Measurements from ENCODE around the gene ZHX3. TPM values are rescaled to one million over a fixed set of nuclear protein-coding genes. Genes with fewer than 3 reads are reported as not detected.

ZHX3 gene
- total RNA-seq, 1 experiment from 2014 or later = 24.6 TPM

GRCh38 chr20:41137614-41138474 is 179.7 kb downstream of the ZHX3 start:
- Histone ChIP-seq H3K36me3 (ENCODE audit: control insufficient read depth, insufficient read depth, low read length) (0 out of 2 replicates have a peak, but pooled peaks cover 4% of the 10 kb centered on the region), H3K4me1 (peaks cover 17% of the 10 kb centered on the region), H3K27me3 (replicated peaks; ENCODE audit: control insufficient read depth, insufficient read depth, low read length) (no peaks in the 10 kb centered on the region), H3K9me3 (no peaks in the 10 kb centered on the region), H3K4me3 (ENCODE audit: low read depth, low read length) (peak overlapping the region; percentile 96)
- peak overlapping the region; percentile 83 for H3K4me3 Mint-ChIP-seq (ENCODE audit: unreplicated experiment)
- H3K9me3 Mint-ChIP-seq (ENCODE audit: unreplicated experiment) = no peaks in the 10 kb centered on the region
- no TSS peak for BruUV-seq (replicated peaks)
- intact Hi-C loops (cut with micrococcal nuclease; ENCODE audit: unreplicated experiment) = loop anchor here (2.0 to 10.0 kb wide), 5 partner anchors 27 to 179 kb away; partner anchors contain the start of genes TOP1 and ZHX3
- H3K4me1 Mint-ChIP-seq (ENCODE audit: low read depth, unreplicated experiment) = peaks cover 21% of the 10 kb centered on the region
- TF ChIP-seq, protein P1, sequence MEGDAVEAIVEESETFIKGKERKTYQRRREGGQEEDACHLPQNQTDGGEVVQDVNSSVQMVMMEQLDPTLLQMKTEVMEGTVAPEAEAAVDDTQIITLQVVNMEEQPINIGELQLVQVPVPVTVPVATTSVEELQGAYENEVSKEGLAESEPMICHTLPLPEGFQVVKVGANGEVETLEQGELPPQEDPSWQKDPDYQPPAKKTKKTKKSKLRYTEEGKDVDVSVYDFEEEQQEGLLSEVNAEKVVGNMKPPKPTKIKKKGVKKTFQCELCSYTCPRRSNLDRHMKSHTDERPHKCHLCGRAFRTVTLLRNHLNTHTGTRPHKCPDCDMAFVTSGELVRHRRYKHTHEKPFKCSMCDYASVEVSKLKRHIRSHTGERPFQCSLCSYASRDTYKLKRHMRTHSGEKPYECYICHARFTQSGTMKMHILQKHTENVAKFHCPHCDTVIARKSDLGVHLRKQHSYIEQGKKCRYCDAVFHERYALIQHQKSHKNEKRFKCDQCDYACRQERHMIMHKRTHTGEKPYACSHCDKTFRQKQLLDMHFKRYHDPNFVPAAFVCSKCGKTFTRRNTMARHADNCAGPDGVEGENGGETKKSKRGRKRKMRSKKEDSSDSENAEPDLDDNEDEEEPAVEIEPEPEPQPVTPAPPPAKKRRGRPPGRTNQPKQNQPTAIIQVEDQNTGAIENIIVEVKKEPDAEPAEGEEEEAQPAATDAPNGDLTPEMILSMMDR (IDR thresholded peaks at IDR 0.05; ENCODE audit: insufficient read depth in 1 of 2, low read depth in 1 of 2, low read length in 1 of 2, severe bottlenecking in 1 of 2, unreplicated experiment in 1 of 2) = no peak
- peak; percentile 85 to 87 for DNase-seq
- H3K27ac Mint-ChIP-seq (ENCODE audit: unreplicated experiment) = peak overlapping the region; percentile 77
- H3K36me3 Mint-ChIP-seq (ENCODE audit: insufficient read depth, unreplicated experiment) = peaks cover 47% of the 10 kb centered on the region
- H3K27me3 Mint-ChIP-seq (ENCODE audit: insufficient read depth, unreplicated experiment) = no peaks in the 10 kb centered on the region
- ChIA-PET CTCF (interaction anchor here (1.1 to 2.9 kb wide), 3 partner anchors 10 to 203 kb away, joined by 4 to 25 read pairs (median 9); partner anchors contain the start of gene LPIN3), POLR2A (interaction anchor here (0.6 to 1.6 kb wide), 3 partner anchors 12 to 203 kb away, joined by 3 to 8 read pairs (median 7); partner anchors contain the start of gene LPIN3)

DNA sequence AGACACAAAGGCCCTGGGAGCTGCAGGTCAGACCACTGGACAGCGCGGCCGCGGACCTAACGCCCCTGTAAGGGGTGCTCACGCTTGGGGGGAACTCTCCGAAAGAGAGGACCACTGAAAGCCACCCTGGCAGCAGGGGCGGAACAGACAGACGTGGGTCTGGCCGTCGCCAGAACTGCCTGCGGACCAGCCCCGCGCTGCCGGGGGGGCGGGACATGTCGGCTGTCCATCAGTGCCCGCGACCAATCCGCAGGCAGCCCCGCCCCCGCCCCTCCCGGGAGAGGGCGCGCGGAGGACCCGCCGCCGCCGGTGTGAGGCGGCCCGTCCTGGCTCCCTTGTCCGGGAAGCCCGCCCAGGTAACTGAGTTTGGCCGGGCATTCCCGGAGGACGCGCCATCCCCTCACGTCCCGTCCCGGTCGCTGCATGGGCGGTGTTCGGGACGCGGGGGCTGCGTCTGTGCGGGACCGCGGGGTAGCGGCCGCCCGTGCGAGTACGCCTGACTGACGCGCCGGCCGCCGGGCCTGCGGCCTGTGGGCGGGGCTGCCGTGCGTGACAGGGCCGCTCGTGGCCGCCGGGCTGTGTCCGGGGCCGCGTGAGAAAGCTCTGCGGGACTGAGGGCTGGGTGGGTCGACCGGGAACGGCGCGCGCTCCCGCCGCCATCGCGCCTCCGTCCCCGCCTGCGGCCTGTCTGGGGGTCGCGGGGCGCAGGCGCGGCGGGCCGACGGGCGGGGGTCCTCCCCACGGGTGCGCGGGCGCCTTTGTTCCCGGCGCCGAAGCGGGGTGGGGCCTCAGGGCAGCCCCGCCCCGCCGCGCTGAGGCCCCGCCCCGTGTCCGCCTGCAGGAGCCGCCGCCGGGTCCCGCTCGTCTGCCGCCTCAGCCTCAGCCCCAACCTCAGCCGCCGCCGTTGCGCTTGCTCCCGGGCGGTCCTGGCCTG is 180.6 kb downstream of the ZHX3 start, which contains the start of gene PLCG1:
Gene PLCG1, plus strand, starts transcription at position 864 of the 934 bp plus-strand sequence. CDS start 99 bp downstream, outside the sequence.
- peaks cover 21% of the 10 kb centered on the region for H3K4me1 Mint-ChIP-seq (ENCODE audit: low read depth, unreplicated experiment)
- H3K27ac Mint-ChIP-seq (ENCODE audit: unreplicated experiment) = peak within 1 kb of the TSS; percentile 82
- TF ChIP-seq, protein P1 (IDR thresholded peaks at IDR 0.05; ENCODE audit: insufficient read depth in 1 of 2, low read depth in 1 of 2, low read length in 1 of 2, severe bottlenecking in 1 of 2, unreplicated experiment in 1 of 2) = no peak
- intact Hi-C loops (cut with micrococcal nuclease; ENCODE audit: unreplicated experiment) = loop anchor here (2.0 to 10.0 kb wide), 4 partner anchors 26 to 180 kb away; partner anchors contain the start of genes TOP1 and ZHX3
- H3K9me3 Mint-ChIP-seq (ENCODE audit: unreplicated experiment) = no peaks in the 10 kb centered on the region
- Histone ChIP-seq H3K27me3 (replicated peaks; ENCODE audit: control insufficient read depth, insufficient read depth, low read length) (no peaks in the 10 kb centered on the region), H3K4me3 (ENCODE audit: low read depth, low read length) (peak within 1 kb of the TSS; percentile 96), H3K9me3 (no peaks in the 10 kb centered on the region), H3K4me1 (peaks cover 17% of the 10 kb centered on the region), H3K36me3 (ENCODE audit: control insufficient read depth, insufficient read depth, low read length) (0 out of 2 replicates have a peak, but pooled peaks cover 2% of the 10 kb centered on the region)
- no peaks in the 10 kb centered on the region for H3K27me3 Mint-ChIP-seq (ENCODE audit: insufficient read depth, unreplicated experiment)
- BruUV-seq (replicated peaks) = no TSS peak
- peaks cover 52% of the 10 kb centered on the region for H3K36me3 Mint-ChIP-seq (ENCODE audit: insufficient read depth, unreplicated experiment)
- H3K4me3 Mint-ChIP-seq (ENCODE audit: unreplicated experiment) = peak within 1 kb of the TSS; percentile 83
- CTCF ChIA-PET = interaction anchor here (0.7 to 4.0 kb wide), 10 partner anchors 19 to 447 kb away, joined by 3 to 83 read pairs (median 11); partner anchors contain the start of genes LPIN3 and ZHX3
- POLR2A ChIA-PET = interaction anchor here (0.9 kb wide), 1 partner anchor 204 kb away, joined by 4 read pairs; the partner anchor contains the start of gene LPIN3
- peak; percentile 93 to 99 for DNase-seq
